ENCODE measurements around the gene RAB3IP.

RAB3IP gene

DNA sequence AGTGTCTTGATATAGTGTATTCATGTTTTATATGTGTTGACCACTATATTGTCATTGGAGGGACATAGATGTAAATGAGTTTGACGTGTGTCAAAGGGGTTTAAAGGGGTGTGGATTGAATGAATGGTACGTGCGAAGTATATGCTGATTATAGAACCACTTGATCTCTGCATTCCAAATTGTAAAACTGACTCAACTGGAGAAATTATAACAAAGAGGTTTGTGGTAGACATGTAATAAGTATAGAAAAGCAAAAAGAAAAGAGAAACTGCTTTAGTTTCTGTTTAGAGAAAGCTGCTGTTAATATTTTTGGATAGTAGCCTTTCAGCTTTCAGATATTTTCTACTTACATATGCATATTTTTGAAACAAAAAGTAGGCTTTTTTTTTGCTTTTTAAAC, 77.4 kb downstream of the RAB3IP start:
- peak; percentile 13 for DNase-seq
- Histone ChIP-seq H3K4me3 (ENCODE audit: low read length) (no peak overlapping the region), H3K36me3 (replicated peaks; ENCODE audit: insufficient read depth, low read length) (0 out of 2 replicates have a peak, but pooled peaks cover 5% of the 10 kb centered on the region), H3F3A (ENCODE audit: insufficient read depth, low read length) (0 out of 2 replicates have a peak, but pooled peaks cover 8% of the 10 kb centered on the region), H3K4me2 (ENCODE audit: low read depth, low read length) (peak overlapping the region; percentile 28; the same call in 1 of the 2 replicates), H4K20me1 (ENCODE audit: insufficient read depth, low read length) (no peaks in the 10 kb centered on the region), H3K4me1 (ENCODE audit: low read length) (peaks cover 20% of the 10 kb centered on the region), H3K9me2 (replicated peaks; ENCODE audit: insufficient read depth, low read length) (no peaks in the 10 kb centered on the region), H3K27ac (ENCODE audit: low read length) (no peak overlapping the region), H3K9me3 (replicated peaks; ENCODE audit: insufficient read depth, low read length) (no peaks in the 10 kb centered on the region), H3K27me3 (replicated peaks; ENCODE audit: insufficient read depth, low read length) (no peaks in the 10 kb centered on the region), H2AFZ (ENCODE audit: low read length) (no peak overlapping the region), H3K9ac (ENCODE audit: low read length) (no peak overlapping the region), H3K79me2 (ENCODE audit: low read length) (no peaks in the 10 kb centered on the region)
- TF ChIP-seq EZH2 (optimal IDR thresholded peaks at IDR 0.05; ENCODE audit: low read depth, low read length) (no peak), EZH2phosphoT487 (IDR thresholded peaks at IDR 0.05; ENCODE audit: low read length) (no peak)
- TF ChIP-seq, protein P1, sequence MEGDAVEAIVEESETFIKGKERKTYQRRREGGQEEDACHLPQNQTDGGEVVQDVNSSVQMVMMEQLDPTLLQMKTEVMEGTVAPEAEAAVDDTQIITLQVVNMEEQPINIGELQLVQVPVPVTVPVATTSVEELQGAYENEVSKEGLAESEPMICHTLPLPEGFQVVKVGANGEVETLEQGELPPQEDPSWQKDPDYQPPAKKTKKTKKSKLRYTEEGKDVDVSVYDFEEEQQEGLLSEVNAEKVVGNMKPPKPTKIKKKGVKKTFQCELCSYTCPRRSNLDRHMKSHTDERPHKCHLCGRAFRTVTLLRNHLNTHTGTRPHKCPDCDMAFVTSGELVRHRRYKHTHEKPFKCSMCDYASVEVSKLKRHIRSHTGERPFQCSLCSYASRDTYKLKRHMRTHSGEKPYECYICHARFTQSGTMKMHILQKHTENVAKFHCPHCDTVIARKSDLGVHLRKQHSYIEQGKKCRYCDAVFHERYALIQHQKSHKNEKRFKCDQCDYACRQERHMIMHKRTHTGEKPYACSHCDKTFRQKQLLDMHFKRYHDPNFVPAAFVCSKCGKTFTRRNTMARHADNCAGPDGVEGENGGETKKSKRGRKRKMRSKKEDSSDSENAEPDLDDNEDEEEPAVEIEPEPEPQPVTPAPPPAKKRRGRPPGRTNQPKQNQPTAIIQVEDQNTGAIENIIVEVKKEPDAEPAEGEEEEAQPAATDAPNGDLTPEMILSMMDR (IDR thresholded peaks at IDR 0.05; ENCODE audit: low read length) = no peak

DNA sequence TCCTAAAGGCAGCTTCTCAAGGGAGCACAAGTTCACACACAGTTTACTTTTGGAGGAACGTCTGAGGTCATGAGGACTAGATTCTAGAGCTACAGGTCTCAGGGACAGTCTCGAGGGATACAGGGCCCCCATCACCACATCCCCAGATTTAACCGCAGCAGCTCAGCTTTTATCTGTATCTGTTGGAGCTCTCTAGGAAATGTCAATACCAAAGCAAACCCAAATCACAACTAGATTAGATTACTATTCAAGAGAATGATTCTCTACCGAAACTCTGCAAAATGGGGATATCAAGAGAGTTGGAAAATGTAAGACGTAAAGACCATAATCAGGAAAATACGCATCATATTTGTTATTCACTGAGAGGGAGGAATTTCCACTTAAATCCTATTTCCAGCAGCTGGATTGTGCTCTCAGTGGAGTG, 82.4 kb downstream of the RAB3IP start:
- Histone ChIP-seq H3K27me3 (replicated peaks; ENCODE audit: insufficient read depth, low read length) (no peaks in the 10 kb centered on the region), H3K36me3 (replicated peaks; ENCODE audit: insufficient read depth, low read length) (0 out of 2 replicates have a peak, but pooled peaks cover 5% of the 10 kb centered on the region), H3K9ac (ENCODE audit: low read length) (no peak overlapping the region), H3F3A (ENCODE audit: insufficient read depth, low read length) (0 out of 2 replicates have a peak, but pooled peaks cover 2% of the 10 kb centered on the region), H3K9me2 (replicated peaks; ENCODE audit: insufficient read depth, low read length) (no peaks in the 10 kb centered on the region), H3K9me3 (replicated peaks; ENCODE audit: insufficient read depth, low read length) (no peaks in the 10 kb centered on the region), H3K27ac (ENCODE audit: low read length) (no peak overlapping the region), H4K20me1 (ENCODE audit: insufficient read depth, low read length) (no peaks in the 10 kb centered on the region), H3K4me2 (ENCODE audit: low read depth, low read length) (no peak overlapping the region), H2AFZ (ENCODE audit: low read length) (no peak overlapping the region), H3K79me2 (ENCODE audit: low read length) (no peaks in the 10 kb centered on the region), H3K4me3 (ENCODE audit: low read length) (no peak overlapping the region), H3K4me1 (ENCODE audit: low read length) (peaks cover 7% of the 10 kb centered on the region)
- no peak for DNase-seq
- TF ChIP-seq, protein P1 (IDR thresholded peaks at IDR 0.05; ENCODE audit: low read length) = no peak
- no peak for TF ChIP-seq EZH2 (optimal IDR thresholded peaks at IDR 0.05; ENCODE audit: low read depth, low read length)
- TF ChIP-seq EZH2phosphoT487 (IDR thresholded peaks at IDR 0.05; ENCODE audit: low read length) = no peak

DNA sequence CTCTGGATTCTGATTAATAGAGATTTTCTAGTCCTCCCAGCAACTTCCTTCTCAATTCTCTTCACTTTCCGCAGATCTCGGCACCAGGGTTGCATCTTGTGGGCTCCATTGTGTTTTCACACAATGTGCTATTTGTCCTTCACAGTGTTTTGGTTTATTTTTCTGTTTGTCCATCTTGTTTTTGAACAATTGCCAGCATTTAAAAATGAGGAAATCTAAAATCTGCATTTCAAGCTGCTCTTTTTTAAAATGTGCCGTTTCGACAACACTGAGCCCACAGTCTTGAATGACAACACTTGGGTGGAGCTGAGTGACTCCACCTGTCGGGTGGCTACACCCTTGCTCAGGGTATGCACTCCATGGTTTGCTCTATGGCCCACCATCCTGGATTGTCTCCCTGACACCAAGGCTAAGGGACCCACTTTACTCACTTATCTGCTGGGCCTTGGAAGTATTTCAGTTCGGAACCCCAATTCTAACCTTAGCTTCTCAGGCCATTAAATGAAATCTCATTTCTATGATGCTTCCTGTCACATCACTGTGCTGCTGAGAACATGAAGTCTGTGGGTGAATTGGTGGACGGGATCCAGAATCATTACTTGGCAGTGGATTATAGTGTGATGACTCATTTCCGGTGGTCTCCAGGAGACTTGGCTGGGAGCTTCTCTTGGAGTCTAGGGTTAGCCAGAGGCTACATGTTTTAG, 82.9 kb downstream of the RAB3IP start:
- Histone ChIP-seq H3K4me2 (ENCODE audit: low read depth, low read length) (no peak overlapping the region), H3K9ac (ENCODE audit: low read length) (no peak overlapping the region), H3K27me3 (replicated peaks; ENCODE audit: insufficient read depth, low read length) (no peaks in the 10 kb centered on the region), H3K9me3 (replicated peaks; ENCODE audit: insufficient read depth, low read length) (no peaks in the 10 kb centered on the region), H3K4me3 (ENCODE audit: low read length) (no peak overlapping the region), H3K9me2 (replicated peaks; ENCODE audit: insufficient read depth, low read length) (no peaks in the 10 kb centered on the region), H4K20me1 (ENCODE audit: insufficient read depth, low read length) (no peaks in the 10 kb centered on the region), H3K27ac (ENCODE audit: low read length) (no peak overlapping the region), H2AFZ (ENCODE audit: low read length) (no peak overlapping the region), H3K36me3 (replicated peaks; ENCODE audit: insufficient read depth, low read length) (0 out of 2 replicates have a peak, but pooled peaks cover 3% of the 10 kb centered on the region), H3F3A (ENCODE audit: insufficient read depth, low read length) (no peaks in the 10 kb centered on the region), H3K4me1 (ENCODE audit: low read length) (peaks cover 2% of the 10 kb centered on the region; the same call in 1 of the 2 replicates), H3K79me2 (ENCODE audit: low read length) (no peaks in the 10 kb centered on the region)
- TF ChIP-seq EZH2 (optimal IDR thresholded peaks at IDR 0.05; ENCODE audit: low read depth, low read length) (no peak), EZH2phosphoT487 (IDR thresholded peaks at IDR 0.05; ENCODE audit: low read length) (no peak)
- TF ChIP-seq, protein P1 (IDR thresholded peaks at IDR 0.05; ENCODE audit: low read length) = no peak
- DNase-seq = no peak

Data from MM.1S (cell line).